ENCODE results near the gene TBRG1.

The TBRG1 gene

DNA sequence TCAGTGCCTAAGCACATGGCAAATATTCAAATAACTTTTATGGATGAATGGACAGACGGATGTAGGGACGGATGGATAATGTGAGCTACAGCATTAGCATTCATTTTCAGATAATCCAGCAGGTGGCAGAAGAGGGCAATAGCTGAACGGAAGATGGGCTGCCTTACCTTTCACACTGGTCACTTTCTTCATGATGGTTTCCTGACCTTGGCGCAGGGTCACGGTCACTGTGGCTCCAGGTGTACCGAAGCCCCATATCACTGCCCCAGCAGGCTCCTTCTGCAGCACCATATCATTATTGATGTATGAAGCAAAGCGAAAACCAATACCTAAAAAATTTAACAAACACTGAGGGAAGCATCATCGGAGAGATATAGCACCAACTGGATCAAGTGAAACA is 46.5 kb downstream of the TBRG1 start:
- TF ChIP-seq CEBPB (IDR thresholded peaks at IDR 0.05) (no peak), YY1 (IDR thresholded peaks at IDR 0.05; ENCODE audit: low read depth) (0 out of 2 replicates have a peak, but pooled peaks have one; percentile 24), RAD21 (IDR thresholded peaks at IDR 0.05; ENCODE audit: low read depth) (peak; percentile 90)

DNA sequence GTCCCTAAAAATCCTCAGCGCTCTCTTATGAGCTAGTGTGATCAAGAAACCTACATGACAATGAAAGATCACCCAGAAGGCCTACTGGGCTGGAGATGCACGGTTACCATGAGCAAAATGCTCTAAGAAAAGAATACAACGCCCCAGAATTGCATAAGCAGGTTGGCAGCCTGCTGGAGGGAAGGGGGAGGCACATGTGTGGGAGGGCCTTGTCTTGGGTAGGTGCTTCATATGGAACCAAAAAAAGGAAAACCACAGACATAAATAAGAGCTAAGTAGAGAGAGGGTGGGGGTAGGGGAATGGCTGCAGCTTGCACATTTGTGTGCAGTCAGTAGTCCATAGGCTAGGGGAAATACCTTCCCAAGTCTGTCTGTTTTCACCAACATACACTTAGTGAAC is 48.1 kb downstream of the TBRG1 start:
- TF ChIP-seq ZBTB7A (IDR thresholded peaks at IDR 0.05; ENCODE audit: low read depth) = no peak
- no peak for TF ChIP-seq RAD21 (IDR thresholded peaks at IDR 0.05; ENCODE audit: low read depth)

DNA sequence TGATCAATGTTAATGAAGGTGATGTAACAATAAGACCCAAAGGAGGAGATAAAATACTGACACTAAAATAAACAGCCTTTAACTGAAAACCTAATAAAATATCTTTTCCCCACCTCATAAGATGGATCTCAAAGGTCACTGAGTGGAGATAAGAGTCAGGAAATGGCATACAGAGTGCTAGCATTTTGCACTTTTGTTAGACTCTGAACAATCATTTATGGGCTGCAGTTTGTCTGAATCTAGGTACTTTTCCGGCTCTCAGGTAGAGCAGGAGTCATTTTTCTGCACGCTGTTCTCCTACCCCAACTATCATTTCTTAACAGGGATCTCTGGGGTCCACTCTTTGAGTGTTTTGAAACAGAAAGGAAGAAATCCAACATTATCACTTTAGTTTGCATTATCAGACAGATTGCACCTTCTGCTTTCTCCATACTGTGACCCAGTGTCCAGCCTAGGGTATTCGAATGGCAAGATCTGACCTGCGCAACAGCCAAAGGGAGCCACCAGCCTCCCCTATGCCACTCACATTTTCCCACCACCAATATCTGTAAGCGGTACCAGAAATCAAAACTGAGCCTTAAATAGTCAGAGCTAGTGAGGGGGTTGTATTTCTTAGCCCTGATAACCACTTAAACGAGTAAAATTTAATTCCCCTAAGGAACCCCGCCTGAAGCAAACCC is 50.0 kb downstream of the TBRG1 start:
- TF ChIP-seq RAD21 (IDR thresholded peaks at IDR 0.05; ENCODE audit: low read depth) (no peak), NFIC (IDR thresholded peaks at IDR 0.05) (no peak), CEBPB (IDR thresholded peaks at IDR 0.05) (no peak), YY1 (IDR thresholded peaks at IDR 0.05; ENCODE audit: low read depth) (no peak), TAF1 (IDR thresholded peaks at IDR 0.05; ENCODE audit: low read depth) (no peak), FOXM1 (IDR thresholded peaks at IDR 0.05; ENCODE audit: borderline replicate concordance, low read depth) (no peak), EGR1 (IDR thresholded peaks at IDR 0.05) (no peak), TCF12 (IDR thresholded peaks at IDR 0.05; ENCODE audit: low read depth) (no peak), CREB1 (IDR thresholded peaks at IDR 0.05; ENCODE audit: low read depth) (no peak)
- TF ChIP-seq, protein P1, sequence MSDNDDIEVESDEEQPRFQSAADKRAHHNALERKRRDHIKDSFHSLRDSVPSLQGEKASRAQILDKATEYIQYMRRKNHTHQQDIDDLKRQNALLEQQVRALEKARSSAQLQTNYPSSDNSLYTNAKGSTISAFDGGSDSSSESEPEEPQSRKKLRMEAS (IDR thresholded peaks at IDR 0.05) = no peak
- TF ChIP-seq, protein P2, sequence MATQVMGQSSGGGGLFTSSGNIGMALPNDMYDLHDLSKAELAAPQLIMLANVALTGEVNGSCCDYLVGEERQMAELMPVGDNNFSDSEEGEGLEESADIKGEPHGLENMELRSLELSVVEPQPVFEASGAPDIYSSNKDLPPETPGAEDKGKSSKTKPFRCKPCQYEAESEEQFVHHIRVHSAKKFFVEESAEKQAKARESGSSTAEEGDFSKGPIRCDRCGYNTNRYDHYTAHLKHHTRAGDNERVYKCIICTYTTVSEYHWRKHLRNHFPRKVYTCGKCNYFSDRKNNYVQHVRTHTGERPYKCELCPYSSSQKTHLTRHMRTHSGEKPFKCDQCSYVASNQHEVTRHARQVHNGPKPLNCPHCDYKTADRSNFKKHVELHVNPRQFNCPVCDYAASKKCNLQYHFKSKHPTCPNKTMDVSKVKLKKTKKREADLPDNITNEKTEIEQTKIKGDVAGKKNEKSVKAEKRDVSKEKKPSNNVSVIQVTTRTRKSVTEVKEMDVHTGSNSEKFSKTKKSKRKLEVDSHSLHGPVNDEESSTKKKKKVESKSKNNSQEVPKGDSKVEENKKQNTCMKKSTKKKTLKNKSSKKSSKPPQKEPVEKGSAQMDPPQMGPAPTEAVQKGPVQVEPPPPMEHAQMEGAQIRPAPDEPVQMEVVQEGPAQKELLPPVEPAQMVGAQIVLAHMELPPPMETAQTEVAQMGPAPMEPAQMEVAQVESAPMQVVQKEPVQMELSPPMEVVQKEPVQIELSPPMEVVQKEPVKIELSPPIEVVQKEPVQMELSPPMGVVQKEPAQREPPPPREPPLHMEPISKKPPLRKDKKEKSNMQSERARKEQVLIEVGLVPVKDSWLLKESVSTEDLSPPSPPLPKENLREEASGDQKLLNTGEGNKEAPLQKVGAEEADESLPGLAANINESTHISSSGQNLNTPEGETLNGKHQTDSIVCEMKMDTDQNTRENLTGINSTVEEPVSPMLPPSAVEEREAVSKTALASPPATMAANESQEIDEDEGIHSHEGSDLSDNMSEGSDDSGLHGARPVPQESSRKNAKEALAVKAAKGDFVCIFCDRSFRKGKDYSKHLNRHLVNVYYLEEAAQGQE (IDR thresholded peaks at IDR 0.05; ENCODE audit: low read depth) = no peak
- TF ChIP-seq, protein P3, sequence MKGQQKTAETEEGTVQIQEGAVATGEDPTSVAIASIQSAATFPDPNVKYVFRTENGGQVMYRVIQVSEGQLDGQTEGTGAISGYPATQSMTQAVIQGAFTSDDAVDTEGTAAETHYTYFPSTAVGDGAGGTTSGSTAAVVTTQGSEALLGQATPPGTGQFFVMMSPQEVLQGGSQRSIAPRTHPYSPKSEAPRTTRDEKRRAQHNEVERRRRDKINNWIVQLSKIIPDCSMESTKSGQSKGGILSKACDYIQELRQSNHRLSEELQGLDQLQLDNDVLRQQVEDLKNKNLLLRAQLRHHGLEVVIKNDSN (IDR thresholded peaks at IDR 0.05) = no peak

DNA sequence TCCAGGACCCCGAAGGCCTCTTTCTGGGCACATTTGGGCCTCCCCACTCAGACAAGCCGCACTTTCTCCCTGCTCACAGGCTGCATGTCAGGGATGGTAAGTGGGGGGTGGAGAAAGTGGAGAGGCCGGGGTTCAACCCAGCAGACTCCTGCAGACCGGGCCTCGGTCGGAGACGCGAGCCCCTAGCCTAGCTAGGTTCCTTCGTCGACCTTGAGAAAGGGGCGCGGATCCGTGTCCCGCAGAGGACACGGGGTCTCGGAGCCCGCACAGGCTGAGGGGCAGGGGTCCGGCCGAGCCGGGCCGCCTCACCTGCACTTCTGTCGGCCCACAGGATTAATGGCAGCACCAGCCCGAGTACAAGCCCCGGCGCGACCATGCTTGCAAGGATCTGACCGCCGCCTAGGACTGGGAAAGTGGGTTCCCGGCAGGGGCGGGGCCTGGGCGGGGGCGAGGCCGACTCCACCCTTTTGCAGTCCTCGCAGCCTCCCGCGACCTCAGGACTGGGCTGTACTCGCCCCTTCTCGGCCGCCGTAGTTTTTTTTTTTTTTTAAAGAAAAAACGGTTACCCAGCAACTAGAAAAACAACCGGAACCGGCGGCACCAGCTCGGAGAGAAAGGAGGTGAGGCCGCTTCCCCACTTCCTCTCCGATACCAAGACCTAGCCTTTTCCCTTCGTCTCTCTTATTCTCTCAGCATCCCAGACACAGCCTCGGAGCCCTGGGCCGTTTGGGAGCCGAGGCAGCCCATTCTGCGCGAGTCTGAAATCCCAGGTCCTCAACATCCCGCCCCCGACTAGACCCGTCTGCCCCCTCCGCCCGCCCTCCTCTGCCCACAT is 50.9 kb downstream of the TBRG1 start, which contains the start of the genes SIAE and SPA17:
Gene SIAE, minus strand, starts transcription at position 407 of the 835 bp plus-strand sequence. Its CDS starts 31 bp downstream, at position 376.
Gene SPA17, plus strand, starts transcription at position 572 of the 835 bp plus-strand sequence. CDS start 1,361 bp downstream, outside the sequence.
- TF ChIP-seq RAD21 (IDR thresholded peaks at IDR 0.05; ENCODE audit: low read depth) = no peak
- peak; percentile 54; the same call in 1 of the 2 replicates for TF ChIP-seq TCF12 (IDR thresholded peaks at IDR 0.05; ENCODE audit: low read depth)
- TF ChIP-seq, protein P2 (IDR thresholded peaks at IDR 0.05; ENCODE audit: low read depth) = no peak
- TF ChIP-seq EGR1 (IDR thresholded peaks at IDR 0.05) = no peak
- no peak for TF ChIP-seq YY1 (IDR thresholded peaks at IDR 0.05; ENCODE audit: low read depth)
- peak; percentile 48; the same call in 1 of the 2 replicates for TF ChIP-seq FOXM1 (IDR thresholded peaks at IDR 0.05; ENCODE audit: borderline replicate concordance, low read depth)
- TF ChIP-seq EP300 (IDR thresholded peaks at IDR 0.05; ENCODE audit: borderline replicate concordance) = 0 out of 2 replicates have a peak, but pooled peaks have one; percentile 9
- peak; percentile 87 for TF ChIP-seq TAF1 (IDR thresholded peaks at IDR 0.05; ENCODE audit: low read depth)
- TF ChIP-seq, protein P3 (IDR thresholded peaks at IDR 0.05) = no peak
- peak; percentile 33; the same call in 1 of the 2 replicates for TF ChIP-seq ZBTB7A (IDR thresholded peaks at IDR 0.05; ENCODE audit: low read depth)
- no peak for TF ChIP-seq TEAD4 (IDR thresholded peaks at IDR 0.05)
- TF ChIP-seq CEBPB (IDR thresholded peaks at IDR 0.05) = no peak
- TF ChIP-seq NFIC (IDR thresholded peaks at IDR 0.05) = no peak
- TF ChIP-seq, protein P1 (IDR thresholded peaks at IDR 0.05) = peak; percentile 60
- no peak for TF ChIP-seq CREB1 (IDR thresholded peaks at IDR 0.05; ENCODE audit: low read depth)

DNA sequence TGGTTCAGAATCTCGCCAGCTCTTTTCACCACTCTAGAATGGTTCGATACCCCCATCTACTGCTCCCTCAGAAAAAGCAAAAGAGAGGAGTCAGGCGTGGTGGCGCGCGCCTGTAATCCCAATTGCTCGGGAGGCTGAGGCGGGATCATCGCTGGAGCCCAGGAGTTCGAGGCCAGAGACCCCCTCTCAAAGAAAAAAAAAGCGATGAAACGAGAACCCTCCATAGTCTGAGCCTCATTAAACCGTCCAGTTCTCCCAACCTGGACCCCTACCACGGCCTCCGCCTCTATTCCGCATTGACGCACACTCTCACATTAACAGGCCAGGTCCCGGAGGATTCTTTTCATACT is 51.5 kb downstream of the TBRG1 start:
- TF ChIP-seq, protein P1 (IDR thresholded peaks at IDR 0.05) = no peak
- TF ChIP-seq ZBTB7A (IDR thresholded peaks at IDR 0.05; ENCODE audit: low read depth) (no peak), EP300 (IDR thresholded peaks at IDR 0.05; ENCODE audit: borderline replicate concordance) (no peak), TAF1 (IDR thresholded peaks at IDR 0.05; ENCODE audit: low read depth) (no peak), YY1 (IDR thresholded peaks at IDR 0.05; ENCODE audit: low read depth) (no peak)
